Right atrium auricular region (tissue), 2 donors: ENCODE data around the gene MRGPRD. TPM values are rescaled to one million over a fixed set of nuclear protein-coding genes. Genes with fewer than 3 reads are reported as not detected.

Experiments used
- DNase-seq: peaks from one replicate; pipeline ENCODE4 v3.0.0-alpha.2; 2019; ENCODE audit warnings: low spot score
- H3K27ac ChIP-seq, 2 donors: fragments of 200-600 bp; sonication (generic); 1 replicate in 1 of 2; 2 replicates in 1 of 2; pipeline ENCODE4 v1.5.1; 2016 to 2019
- H3K27me3 ChIP-seq, 2 donors: fragments of 200-600 bp; sonication (generic); one replicate each; pipeline versions ENCODE4 v1.5.1 to v1.6.0; 2017 to 2019
- H3K36me3 ChIP-seq: fragments of 200-600 bp; sonication (generic); one replicate; pipeline ENCODE4 v1.5.1; 2016
- H3K4me1 ChIP-seq, 2 donors: fragments of 200-600 bp; sonication (generic); one replicate each; pipeline versions ENCODE4 v1.5.1 to v1.6.0; 2017 to 2019
- H3K4me3 ChIP-seq, 2 donors: fragments of 200-600 bp; sonication (generic); 1 replicate in 1 of 2; 2 replicates in 1 of 2; pipeline ENCODE4 v1.5.1; 2017 to 2019; ENCODE audit warnings: mild to moderate bottlenecking in 1 of 2, moderate library complexity in 1 of 2
- H3K9me3 ChIP-seq, 2 donors: fragments of 200-600 bp; sonication (generic); one replicate each; pipeline ENCODE4 v1.5.1; 2019
- total RNA-seq, 2 donors: library from RNA; depleted of rRNA; stranded (reverse); fragments of >200 nt; gene quantifications; one replicate each; pipeline ENCODE4 v1.1.0, GENCODE V29; 2016
- TF ChIP-seq, protein P1 (sequence below), 2 donors: fragments of 200-600 bp; sonication (generic); IDR thresholded peaks; one replicate each; pipeline ENCODE4 v1.5.1; 2019; ENCODE audit warnings: antibody characterized with exemption in 2 of 2

Gene MRGPRD
- total RNA-seq, 2 donors from 2014 or later, result not detected

DNA sequence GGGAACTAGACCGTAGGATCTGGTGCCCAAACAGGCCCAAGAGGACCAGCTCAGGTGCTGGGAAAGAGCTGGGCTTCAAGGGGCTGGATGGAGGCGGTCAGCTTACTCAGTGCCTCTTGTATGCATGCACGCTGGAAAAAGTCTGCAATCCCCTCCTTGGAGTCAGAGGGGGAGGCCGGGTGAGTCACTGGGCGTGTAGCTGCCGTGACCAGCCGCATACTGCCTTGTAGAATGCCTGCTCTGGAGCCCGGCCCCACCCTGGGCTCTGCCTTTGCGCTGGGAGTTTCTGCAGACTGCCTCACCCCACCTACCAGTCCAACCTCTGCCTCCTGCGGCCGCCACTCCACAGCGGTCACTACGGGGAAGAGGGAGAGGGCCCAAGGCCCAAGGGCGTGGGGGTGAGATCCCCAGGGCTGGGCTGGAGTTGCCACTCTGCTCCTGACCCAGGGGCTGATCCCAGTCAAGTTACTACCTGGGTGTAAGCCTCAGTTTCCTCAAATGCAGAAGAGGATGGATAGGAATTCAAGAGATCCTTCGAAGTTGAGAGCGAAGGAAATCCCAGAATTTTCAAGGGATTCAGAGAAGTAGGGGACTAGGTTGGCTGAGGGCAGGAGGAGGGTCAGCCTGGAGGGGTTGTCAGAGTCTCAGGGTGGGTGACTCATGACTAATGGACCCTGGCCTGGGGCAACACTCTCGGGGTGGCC is 28.1 kb upstream of the MRGPRD start:
- H3K4me1 ChIP-seq, result peaks cover 0 to 51% of the 10 kb centered on the region in 2 donors
- H3K36me3 ChIP-seq, result peaks cover 13% of the 10 kb centered on the region
- peaks cover 0 to 3% of the 10 kb centered on the region in 2 donors for H3K27me3 ChIP-seq
- DNase-seq, result peak; percentile 96
- peak overlapping the region; percentile 82 to 90 for H3K27ac ChIP-seq
- TF ChIP-seq, protein P1, sequence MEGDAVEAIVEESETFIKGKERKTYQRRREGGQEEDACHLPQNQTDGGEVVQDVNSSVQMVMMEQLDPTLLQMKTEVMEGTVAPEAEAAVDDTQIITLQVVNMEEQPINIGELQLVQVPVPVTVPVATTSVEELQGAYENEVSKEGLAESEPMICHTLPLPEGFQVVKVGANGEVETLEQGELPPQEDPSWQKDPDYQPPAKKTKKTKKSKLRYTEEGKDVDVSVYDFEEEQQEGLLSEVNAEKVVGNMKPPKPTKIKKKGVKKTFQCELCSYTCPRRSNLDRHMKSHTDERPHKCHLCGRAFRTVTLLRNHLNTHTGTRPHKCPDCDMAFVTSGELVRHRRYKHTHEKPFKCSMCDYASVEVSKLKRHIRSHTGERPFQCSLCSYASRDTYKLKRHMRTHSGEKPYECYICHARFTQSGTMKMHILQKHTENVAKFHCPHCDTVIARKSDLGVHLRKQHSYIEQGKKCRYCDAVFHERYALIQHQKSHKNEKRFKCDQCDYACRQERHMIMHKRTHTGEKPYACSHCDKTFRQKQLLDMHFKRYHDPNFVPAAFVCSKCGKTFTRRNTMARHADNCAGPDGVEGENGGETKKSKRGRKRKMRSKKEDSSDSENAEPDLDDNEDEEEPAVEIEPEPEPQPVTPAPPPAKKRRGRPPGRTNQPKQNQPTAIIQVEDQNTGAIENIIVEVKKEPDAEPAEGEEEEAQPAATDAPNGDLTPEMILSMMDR (IDR thresholded peaks at IDR 0.05), result no peak
- no peaks in the 10 kb centered on the region for H3K9me3 ChIP-seq
- H3K4me3 ChIP-seq, result no peak overlapping the region

DNA sequence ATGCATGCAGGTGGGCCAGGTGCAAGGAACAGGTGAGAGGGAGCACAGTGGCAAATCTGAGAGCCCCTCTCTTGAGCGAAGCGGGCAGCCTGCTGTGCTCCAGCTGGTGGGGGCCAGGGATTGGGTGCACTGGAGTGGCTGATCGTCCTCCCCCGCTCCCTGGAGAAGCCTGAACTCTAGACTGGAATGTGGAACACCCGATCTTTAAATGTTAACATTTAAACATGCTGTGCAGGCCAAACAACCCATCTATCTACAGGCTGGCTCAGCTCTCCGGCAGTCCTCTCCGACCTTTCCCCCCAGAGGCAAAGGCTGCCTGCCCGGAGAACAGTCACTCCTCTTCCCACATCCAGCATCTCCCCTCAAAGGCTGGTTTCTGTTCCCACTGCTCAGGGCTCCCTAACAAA is 27.2 kb upstream of the MRGPRD start:
- Histone ChIP-seq H3K27me3 (peaks cover 0 to under 1% of the 10 kb centered on the region in 2 donors), H3K9me3 (no peaks in the 10 kb centered on the region), H3K27ac (peak overlapping the region; percentile 82 to 90), H3K4me1 (peaks cover 0 to 43% of the 10 kb centered on the region in 2 donors), H3K4me3 (no peak overlapping the region), H3K36me3 (peaks cover 13% of the 10 kb centered on the region)
- DNase-seq, result no peak
- TF ChIP-seq, protein P1 (IDR thresholded peaks at IDR 0.05), result no peak

DNA sequence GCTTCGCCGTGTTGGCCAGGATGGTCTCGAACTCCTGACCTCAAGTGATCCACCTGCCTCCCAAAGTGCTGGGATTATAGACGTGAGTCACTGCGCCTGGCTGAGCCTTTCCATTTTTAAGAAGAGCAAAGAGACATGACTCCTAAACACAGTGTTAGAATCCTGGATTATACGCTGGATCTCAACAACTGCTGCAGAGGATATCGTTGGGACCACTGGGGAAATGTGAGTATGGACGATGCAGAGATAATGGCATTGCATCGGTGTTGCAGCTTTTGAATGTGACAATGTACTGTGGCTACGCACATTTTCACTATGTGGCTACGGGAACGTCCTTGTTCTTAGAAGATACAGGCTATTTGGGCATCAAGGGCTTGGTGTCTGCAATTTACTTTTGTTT is 26.0 kb upstream of the MRGPRD start:
- Histone ChIP-seq H3K27me3 (no peaks in the 10 kb centered on the region), H3K27ac (no peak overlapping the region), H3K36me3 (peaks cover 13% of the 10 kb centered on the region)

DNA sequence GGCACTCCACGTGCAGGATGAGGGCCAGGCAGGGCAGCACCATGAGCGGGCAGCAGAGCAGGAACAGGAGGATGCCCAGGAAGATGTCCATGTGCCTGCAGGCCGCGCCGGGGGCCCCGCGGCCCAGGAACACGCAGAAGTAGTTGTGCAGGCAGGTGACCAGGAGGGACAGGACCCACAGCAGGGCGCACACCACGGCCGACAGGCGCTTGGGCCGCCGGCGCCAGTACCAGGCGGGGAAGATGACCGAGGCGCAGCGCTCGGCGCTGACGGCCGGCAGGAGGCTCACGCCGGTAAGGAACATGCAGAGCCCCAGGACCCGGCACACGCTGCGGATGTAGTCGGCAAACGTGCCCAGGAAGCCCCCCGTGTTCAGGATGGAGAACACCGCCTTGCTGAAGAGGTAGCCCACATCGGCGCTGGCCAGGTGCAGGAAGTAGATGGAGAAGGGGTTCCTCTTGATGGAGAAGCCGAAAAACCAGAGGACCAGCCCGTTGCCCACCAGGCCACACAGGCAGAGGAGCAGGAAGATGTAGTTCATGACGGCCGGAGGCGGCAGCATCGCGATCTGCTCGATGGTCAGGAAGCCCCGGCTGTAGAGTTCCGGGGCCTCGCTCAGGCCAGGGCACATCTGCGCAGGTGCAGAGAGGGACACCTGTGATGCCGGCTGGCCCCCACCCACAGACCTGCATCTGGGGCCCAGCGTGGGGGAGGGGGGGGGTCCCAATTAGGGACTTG is 25.0 kb upstream of the MRGPRD start:
- no peak overlapping the region for H3K4me3 ChIP-seq
- H3K27me3 ChIP-seq, result no peaks in the 10 kb centered on the region
- H3K36me3 ChIP-seq, result peaks cover 13% of the 10 kb centered on the region
- no peak for DNase-seq
- peaks cover 0 to 50% of the 10 kb centered on the region in 2 donors for H3K4me1 ChIP-seq
- TF ChIP-seq, protein P1 (IDR thresholded peaks at IDR 0.05), result no peak
- no peaks in the 10 kb centered on the region for H3K9me3 ChIP-seq
- H3K27ac ChIP-seq, result no peak overlapping the region

More for the DNA sequence above, 26.0 kb upstream of the MRGPRD start:
- TF ChIP-seq, protein P1 (IDR thresholded peaks at IDR 0.05), result no peak
- DNase-seq, result no peak
- Histone ChIP-seq H3K4me3 (no peak overlapping the region), H3K9me3 (no peaks in the 10 kb centered on the region), H3K4me1 (peaks cover 0 to 50% of the 10 kb centered on the region in 2 donors)

DNA sequence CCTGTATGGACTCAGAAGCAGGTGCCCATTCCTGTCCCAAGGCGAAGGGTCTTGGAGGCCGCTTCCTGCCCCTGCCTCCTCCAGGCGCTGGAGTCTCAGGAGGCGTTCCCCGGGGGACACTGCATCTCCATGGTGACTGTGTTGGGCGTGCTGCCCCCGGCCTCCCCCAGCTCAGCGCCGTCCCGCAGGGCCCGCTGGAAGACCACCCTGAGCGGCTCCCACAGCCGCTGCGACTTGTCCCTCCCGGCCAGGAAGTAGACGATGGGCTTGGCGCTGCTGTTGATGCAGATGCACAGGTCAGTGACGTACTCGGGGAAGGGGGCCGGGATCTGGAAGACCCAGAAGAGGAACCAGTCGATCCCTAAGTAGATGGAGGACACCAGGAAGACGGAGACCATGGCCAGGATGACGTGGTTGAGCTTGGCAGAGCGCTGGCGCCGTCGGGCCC is 24.4 kb upstream of the MRGPRD start:
- Histone ChIP-seq H3K4me3 (no peak overlapping the region), H3K9me3 (no peaks in the 10 kb centered on the region), H3K36me3 (peaks cover 13% of the 10 kb centered on the region), H3K4me1 (peaks cover 0 to 50% of the 10 kb centered on the region in 2 donors), H3K27me3 (no peaks in the 10 kb centered on the region), H3K27ac (no peak overlapping the region)
- DNase-seq, result no peak
- TF ChIP-seq, protein P1 (IDR thresholded peaks at IDR 0.05), result no peak
